Ovary (tissue), 9 donors: ENCODE data around the gene CISD3. TPM values are rescaled to one million over a fixed set of nuclear protein-coding genes. Genes with fewer than 3 reads are reported as not detected.

Source experiments
- DNase-seq, 5 donors: peaks; one replicate each; pipeline ENCODE4 v3.0.0-alpha.2; 2019 to 2020
- H3K27ac ChIP-seq, 2 donors: fragments of 200-600 bp; one replicate each; pipeline versions ENCODE4 v1.5.1 to v1.8.0; 2019 to 2022
- H3K27me3 ChIP-seq: fragments of 200-600 bp; one replicate; pipeline ENCODE4 v1.8.0; 2022
- H3K36me3 ChIP-seq: fragments of 200-600 bp; sonication (generic); one replicate; pipeline ENCODE4 v1.5.1; 2019
- H3K4me1 ChIP-seq: one replicate; pipeline ENCODE4 v1.8.1; 2013; ENCODE audit warnings: mild to moderate bottlenecking, moderate library complexity; ENCODE audit not compliant: insufficient read depth
- H3K4me3 ChIP-seq: fragments of 200-600 bp; sonication (generic); one replicate; pipeline ENCODE4 v1.5.1; 2017
- H3K9me3 ChIP-seq, 2 donors: fragments of 200-600 bp in 1 of 2; sonication (generic) in 1 of 2; one replicate each; pipeline versions ENCODE4 v1.5.1 to v1.8.1; 2013 to 2019; ENCODE audit warnings: mild to moderate bottlenecking in 1 of 2, moderate library complexity in 1 of 2
- EP300 ChIP-seq: sonication (generic); formaldehyde crosslinking; IDR thresholded peaks from one replicate; pipeline ENCODE4 v1.6.1; 2017; ENCODE audit warnings: antibody characterized with exemption
- POLR2A ChIP-seq: fragments of 450-650 bp; IDR thresholded peaks from one replicate; pipeline ENCODE4 v1.6.1; 2017; ENCODE audit warnings: antibody characterized with exemption, mild to moderate bottlenecking, moderate library complexity
- WGBS, 3 donors: extraction: QIAGEN DNeasy Blood & Tissue Kit in 1 of 3; methylation state at CpG; one replicate each; pipeline versions ENCODE4 v1.1.5 to v1.1.7; 2013 to 2017; 5-methylcytosine and 5-hydroxymethylcytosine counted together
- intact Hi-C, 4 donors: fragments of 100-400 bp; cut with DNase I; formaldehyde crosslinking; loops; one replicate each; pipeline versions ENCODE4 v1.11.0 to v1.15.1; 2022 to 2023
- polyA plus RNA-seq, 2 donors: library from polyadenylated mRNA; stranded (reverse); fragments of 200-250 nt in 1 of 2; fragments of 350-450 nt in 1 of 2; fragmentation: Illumina TruSeq in 1 of 2; extraction: RNeasy Lipid Tissue Mini Kit (QIAGEN cat#74804) in 1 of 2; gene quantifications; one replicate each; pipeline ENCODE4 v1.2.3, GENCODE V29; 2013 to 2014
- total RNA-seq, 7 donors: library from RNA; depleted of rRNA in 2 of 7; stranded (reverse); fragments of >200 nt in 2 of 7; fragmentation: NEBNext Ultra II Directional in 3 of 7; extraction: Animal tissue kit (Norgen Biotek cat#: 25700) in 3 of 7; gene quantifications; one replicate each; pipeline versions ENCODE4 v1.1.0 to v1.2.4, GENCODE V29; 2016 to 2023
- TF ChIP-seq, protein P1 (sequence below), 3 donors: fragments of 450-650 bp in 2 of 3; fragments of 200-600 bp in 1 of 3; IDR thresholded peaks; one replicate each; pipeline versions ENCODE4 v1.5.1 to v1.8.0; 2016 to 2022; ENCODE audit warnings: antibody characterized with exemption in 3 of 3, mild to moderate bottlenecking in 1 of 3
- donor health status: DM: no; HTN: no; CAD: no; lungs with moderate emphysema.
- donor health status: DM: no; HTN: no; CAD: no.
- donor health status: Bipolar disorder and iron deficiency.
- donor health status: DM: yes; HTN: yes; CAD: no.
- donor health status: DM: no; HTN: no; CAD: no.
- donor health status: DM: yes; HTN: yes; CAD: no.

The CISD3 gene
- total and polyA plus RNA-seq, 9 donors, result 6.2 to 31.1 (median 19.7) TPM

DNA sequence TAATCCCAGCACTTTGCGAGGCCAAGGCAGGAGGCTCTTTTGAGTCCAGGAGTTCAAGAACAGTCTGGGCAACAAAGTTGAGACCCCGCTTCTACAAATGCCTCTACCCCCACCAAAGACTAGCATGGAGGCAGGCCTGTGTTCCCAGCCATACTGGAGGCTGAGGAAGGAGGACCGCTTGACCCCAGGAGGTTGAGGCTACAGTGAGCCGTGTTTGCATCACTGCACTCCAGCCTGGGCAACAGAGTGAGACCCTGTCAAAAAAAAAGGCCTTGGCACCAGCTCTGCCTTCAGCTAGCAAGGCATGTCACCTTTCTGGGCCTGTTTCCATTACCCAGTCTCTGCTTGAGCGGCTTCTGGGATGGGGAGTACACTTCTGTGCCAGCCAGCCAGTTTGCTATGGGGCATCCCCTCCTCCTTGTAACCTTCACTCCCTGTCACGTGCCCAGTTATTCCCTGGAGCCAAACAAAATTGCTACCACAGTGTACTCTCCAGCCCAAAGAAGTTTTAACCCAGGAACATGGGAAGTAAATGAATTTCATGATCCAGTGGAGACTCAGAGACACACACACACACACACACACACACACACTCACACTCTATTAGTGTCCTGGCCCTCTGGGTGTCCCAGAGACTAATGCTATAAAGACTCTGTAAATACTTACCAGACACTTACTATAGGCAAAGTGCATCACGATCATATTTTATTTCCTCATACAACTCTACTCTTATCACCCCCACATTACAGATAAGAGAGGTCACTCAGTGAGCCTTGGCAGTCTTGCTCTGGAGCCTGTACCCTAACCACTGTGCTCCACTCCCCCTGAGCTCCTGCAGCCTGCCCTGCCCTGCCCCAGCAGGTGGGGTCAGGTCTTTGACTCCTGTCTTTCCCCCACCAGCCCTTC, 2.5 kb downstream of the CISD3 start:
- H3K4me3 ChIP-seq, result no peak overlapping the region
- TF ChIP-seq EP300, result no peak
- TF ChIP-seq, protein P1, sequence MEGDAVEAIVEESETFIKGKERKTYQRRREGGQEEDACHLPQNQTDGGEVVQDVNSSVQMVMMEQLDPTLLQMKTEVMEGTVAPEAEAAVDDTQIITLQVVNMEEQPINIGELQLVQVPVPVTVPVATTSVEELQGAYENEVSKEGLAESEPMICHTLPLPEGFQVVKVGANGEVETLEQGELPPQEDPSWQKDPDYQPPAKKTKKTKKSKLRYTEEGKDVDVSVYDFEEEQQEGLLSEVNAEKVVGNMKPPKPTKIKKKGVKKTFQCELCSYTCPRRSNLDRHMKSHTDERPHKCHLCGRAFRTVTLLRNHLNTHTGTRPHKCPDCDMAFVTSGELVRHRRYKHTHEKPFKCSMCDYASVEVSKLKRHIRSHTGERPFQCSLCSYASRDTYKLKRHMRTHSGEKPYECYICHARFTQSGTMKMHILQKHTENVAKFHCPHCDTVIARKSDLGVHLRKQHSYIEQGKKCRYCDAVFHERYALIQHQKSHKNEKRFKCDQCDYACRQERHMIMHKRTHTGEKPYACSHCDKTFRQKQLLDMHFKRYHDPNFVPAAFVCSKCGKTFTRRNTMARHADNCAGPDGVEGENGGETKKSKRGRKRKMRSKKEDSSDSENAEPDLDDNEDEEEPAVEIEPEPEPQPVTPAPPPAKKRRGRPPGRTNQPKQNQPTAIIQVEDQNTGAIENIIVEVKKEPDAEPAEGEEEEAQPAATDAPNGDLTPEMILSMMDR (IDR thresholded peaks at IDR 0.05), result no peak
- H3K9me3 ChIP-seq, result no peaks in the 10 kb centered on the region
- H3K36me3 ChIP-seq, result no peaks in the 10 kb centered on the region
- intact Hi-C loops, result loop anchor here in 1 of 4 donors (5.0 kb wide), 1 partner anchor 40 kb away; no protein-coding TSS in a partner anchor
- H3K27me3 ChIP-seq, result no peaks in the 10 kb centered on the region
- 64 to 71% (median 66%) methylated on average over 7 of the region's 7 CpGs for WGBS, 3 donors
- H3K4me1 ChIP-seq, result peaks cover 8% of the 10 kb centered on the region
- no peak for DNase-seq
- H3K27ac ChIP-seq, result peak overlapping the region in 1 of 2 donors; percentile 17

DNA sequence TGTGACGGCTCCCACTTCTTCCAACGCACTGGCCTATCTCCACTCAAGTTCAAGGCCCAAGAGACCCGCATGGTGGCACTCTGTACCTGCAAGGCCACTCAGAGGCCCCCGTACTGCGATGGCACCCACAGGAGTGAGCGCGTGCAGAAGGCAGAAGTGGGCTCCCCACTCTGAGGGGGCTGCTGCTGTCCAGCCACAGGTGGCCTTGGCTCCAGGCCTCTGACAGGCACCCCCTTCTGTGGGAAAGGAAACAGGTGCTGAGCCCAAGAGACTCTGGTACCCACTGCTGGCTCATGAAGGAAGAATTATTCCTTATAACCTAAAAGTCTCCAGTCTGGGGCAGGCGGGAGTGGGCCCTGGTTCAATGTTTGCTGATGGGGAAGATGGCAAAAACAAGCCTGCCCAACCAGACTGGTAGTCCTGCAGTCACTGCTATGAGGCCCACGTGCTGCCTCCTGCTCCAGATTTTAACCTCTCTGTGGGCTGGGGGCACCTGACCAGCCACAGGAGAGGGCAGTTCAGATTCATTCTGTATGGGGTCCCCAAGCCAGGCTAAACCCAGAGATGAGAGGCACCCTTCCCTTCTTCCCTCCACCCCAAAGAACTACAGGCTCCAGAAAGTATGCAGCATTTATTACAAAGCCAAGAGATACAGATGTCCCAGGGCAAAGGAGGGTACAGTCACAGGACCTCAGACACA, 3.3 kb downstream of the CISD3 start:
- Histone ChIP-seq H3K36me3 (no peaks in the 10 kb centered on the region), H3K27me3 (no peaks in the 10 kb centered on the region), H3K4me1 (peaks cover 8% of the 10 kb centered on the region), H3K9me3 (no peaks in the 10 kb centered on the region), H3K4me3 (no peak overlapping the region), H3K27ac (no peak overlapping the region)
- no peak for TF ChIP-seq POLR2A
- TF ChIP-seq EP300, result no peak
- TF ChIP-seq, protein P1 (IDR thresholded peaks at IDR 0.05), result no peak
- intact Hi-C loops, result loop anchor here in 1 of 4 donors (5.0 kb wide), 1 partner anchor 41 kb away; no protein-coding TSS in a partner anchor
- no peak for DNase-seq
- WGBS, 3 donors, result 66 to 75% (median 68%) methylated on average over 9 of the region's 9 CpGs

DNA sequence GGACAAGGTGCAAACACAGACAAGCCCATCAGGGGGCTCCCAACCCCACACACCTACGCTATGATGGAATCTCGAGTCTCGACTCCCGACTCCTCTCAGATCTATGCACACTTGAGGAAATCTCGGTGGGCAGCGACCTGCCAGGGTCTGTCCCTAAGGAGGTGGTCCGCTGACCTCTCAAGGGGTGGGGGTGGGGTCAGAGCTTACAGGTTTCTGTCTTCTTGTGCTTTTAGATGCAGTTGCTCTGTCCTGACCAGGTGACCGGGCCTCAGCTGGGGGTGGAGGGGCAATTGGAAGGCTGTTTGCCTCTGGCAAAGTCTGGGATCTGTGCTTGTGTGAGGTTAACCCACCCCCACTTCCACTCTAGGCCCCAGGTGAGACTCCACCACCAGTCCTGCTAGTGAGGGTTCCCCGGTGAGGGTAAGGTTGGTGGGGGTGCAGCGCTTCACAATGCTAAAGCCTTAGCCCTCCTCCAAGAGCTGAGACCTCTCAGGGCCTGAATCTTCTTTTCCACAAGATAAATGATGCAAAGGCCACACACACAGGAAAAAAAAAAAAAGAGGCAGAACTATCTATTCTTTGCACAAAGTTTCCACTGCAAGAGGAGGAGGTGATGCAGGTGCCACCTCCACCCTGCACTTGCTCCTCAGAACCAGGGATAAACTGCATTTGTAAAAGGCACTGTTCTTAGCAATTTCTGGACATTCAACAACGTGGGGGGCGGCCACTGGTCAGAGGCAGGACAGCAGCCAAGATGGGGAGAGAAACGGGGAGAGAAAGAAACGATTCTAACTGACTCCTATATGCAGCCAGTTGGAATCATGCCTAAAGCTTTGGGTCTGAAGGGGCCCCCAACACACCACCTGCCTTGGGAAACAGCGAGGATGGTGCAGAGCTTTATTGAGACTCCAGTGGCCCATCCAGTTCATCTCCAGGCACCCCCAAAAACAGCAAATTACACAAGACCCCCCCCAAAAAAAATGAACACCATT, 4.1 kb downstream of the CISD3 start:
- no peaks in the 10 kb centered on the region for H3K9me3 ChIP-seq
- intact Hi-C loops, result loop anchor here in 1 of 4 donors (5.0 kb wide), 1 partner anchor 42 kb away; no protein-coding TSS in a partner anchor
- peaks cover 7% of the 10 kb centered on the region for H3K4me1 ChIP-seq
- no peaks in the 10 kb centered on the region for H3K27me3 ChIP-seq
- no peak overlapping the region for H3K4me3 ChIP-seq
- 56 to 67% (median 59%) methylated on average over 15 of the region's 15 CpGs for WGBS, 3 donors
- no peak for DNase-seq
- TF ChIP-seq EP300, result no peak
- TF ChIP-seq, protein P1 (IDR thresholded peaks at IDR 0.05), result no peak
- no peak for TF ChIP-seq POLR2A
- no peaks in the 10 kb centered on the region for H3K36me3 ChIP-seq
- H3K27ac ChIP-seq, result no peak overlapping the region
